A673 (cell line): Measurements from ENCODE around the gene CRACR2B.

Source experiments
- CTCF ChIP-seq: fragments of 300-800, 200-600 bp; sonication (generic); conservative IDR thresholded peaks from 2 replicates; pipeline ENCODE4 v1.5.1; 2017; ENCODE audit warnings: low read depth, mild to moderate bottlenecking, antibody characterized with exemption, low read length, moderate library complexity, mixed read lengths
- EZH2 ChIP-seq: fragments of 200-600 bp; sonication (generic); IDR thresholded peaks from 2 replicates; pipeline ENCODE4 v1.6.1; 2017; ENCODE audit warnings: borderline replicate concordance, low read depth, mild to moderate bottlenecking, mixed read lengths, antibody characterized with exemption, low read length; ENCODE audit not compliant: poor library complexity, severe bottlenecking

- TF ChIP-seq CTCF (no peak), EZH2 (no peak)
Observed at GRCh38 chr11:864898-865297, 37.2 kb downstream of the CRACR2B start.
